Bronchial epithelial cell (primary cell): ENCODE results near the gene PKIB. TPM values are rescaled to one million over a fixed set of nuclear protein-coding genes. Genes with fewer than 3 reads are reported as not detected.

Source experiments
- DNase-seq: peaks from one replicate; pipeline ENCODE4 v3.0.0-alpha.2; 2010; ENCODE audit warnings: low read depth
- FAIRE-seq: peaks from 2 replicates; lab custom pipeline; 2011; peaks lifted over from hg19 to GRCh38; lab: Jason Lieb, UNC
- H3K27me3 ChIP-seq: 2 replicates; pipeline ENCODE4 v1.5.1; 2011; ENCODE audit warnings: low read length; ENCODE audit not compliant: control insufficient read depth, insufficient read depth
- H3K36me3 ChIP-seq: 2 replicates; pipeline ENCODE4 v1.5.1; 2011; ENCODE audit warnings: low read length; ENCODE audit not compliant: control insufficient read depth, insufficient read depth
- H3K4me3 ChIP-seq: 2 replicates; pipeline ENCODE4 v1.5.1; 2011; ENCODE audit warnings: mild to moderate bottlenecking, low read depth, low read length, control low read depth
- CTCF ChIP-seq: IDR thresholded peaks from 2 replicates; pipeline ENCODE4 v1.5.1; 2011; ENCODE audit warnings: mild to moderate bottlenecking, moderate library complexity, low read length, control low read depth, inconsistent platforms; ENCODE audit not compliant: insufficient read depth, severe bottlenecking
- total RNA-seq: library from RNA; depleted of rRNA; stranded (reverse); fragments of >200 nt; gene quantifications from 2 replicates; pipeline ENCODE4 v1.2.1, GENCODE V29; 2014

Gene PKIB
- total RNA-seq, 1 donor from 2014 or later: 3.9 TPM

- TF ChIP-seq CTCF: no peak
- H3K27me3 ChIP-seq: no peaks in the 10 kb centered on the region
- H3K4me3 ChIP-seq: no peak overlapping the region
- no peaks in the 10 kb centered on the region for H3K36me3 ChIP-seq
- DNase-seq: peak; percentile 66
- FAIRE-seq: no peak
Observed at GRCh38 chr6:122649701-122650100, 39.5 kb downstream of the PKIB start.

DNA sequence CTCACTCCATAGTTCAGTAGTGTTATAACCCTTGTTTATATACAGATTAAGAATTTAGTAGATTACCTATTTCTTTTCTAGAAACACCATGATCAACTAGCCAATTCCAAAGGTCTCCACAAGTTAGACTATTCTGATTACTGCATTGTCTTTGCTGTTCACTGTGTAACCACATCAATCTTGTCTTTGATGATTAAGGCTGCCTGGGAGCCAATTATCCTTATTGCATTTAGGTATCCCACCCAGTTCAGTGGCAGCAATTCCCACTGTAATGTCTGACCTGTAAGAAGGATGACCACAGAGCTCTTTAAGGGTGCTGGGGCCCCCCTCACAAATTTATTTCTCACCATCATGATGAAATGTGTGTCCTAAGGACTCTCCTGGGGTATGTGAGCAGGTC lies 40.2 kb downstream of the PKIB start:
- H3K27me3 ChIP-seq: no peaks in the 10 kb centered on the region
- DNase-seq: no peak
- no peak for TF ChIP-seq CTCF
- H3K36me3 ChIP-seq: no peaks in the 10 kb centered on the region
- no peak overlapping the region for H3K4me3 ChIP-seq
- no peak for FAIRE-seq

GRCh38 chr6:122651031-122651430 lies 40.8 kb downstream of the PKIB start:
- no peaks in the 10 kb centered on the region for H3K36me3 ChIP-seq
- no peak for TF ChIP-seq CTCF
- no peak overlapping the region for H3K4me3 ChIP-seq
- no peaks in the 10 kb centered on the region for H3K27me3 ChIP-seq
- FAIRE-seq (no peak), DNase-seq (no peak)

DNA sequence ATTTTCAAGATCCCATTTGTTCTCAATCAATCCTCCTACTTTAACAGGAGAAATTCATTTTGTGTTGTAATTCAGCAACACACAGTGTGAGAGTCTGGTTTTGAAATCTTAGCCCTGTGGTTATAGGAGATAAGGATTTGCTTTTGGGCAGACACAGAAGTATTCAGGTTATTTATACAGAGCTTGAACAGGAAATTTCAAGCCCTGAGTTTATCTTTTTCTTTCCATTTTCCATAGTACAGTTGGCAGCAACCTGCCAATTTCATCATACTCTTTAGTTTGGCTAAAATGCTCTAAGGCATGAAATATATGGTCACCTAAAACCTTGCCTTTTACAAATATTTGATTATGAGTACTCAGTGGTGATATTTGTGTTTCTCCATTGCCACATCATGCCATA lies 41.4 kb downstream of the PKIB start:
- FAIRE-seq: no peak
- H3K36me3 ChIP-seq: no peaks in the 10 kb centered on the region
- no peak overlapping the region for H3K4me3 ChIP-seq
- TF ChIP-seq CTCF: no peak
- H3K27me3 ChIP-seq: no peaks in the 10 kb centered on the region
- no peak for DNase-seq

GRCh38 chr6:122652431-122652830 lies 42.2 kb downstream of the PKIB start:
- DNase-seq (peak; percentile 69), FAIRE-seq (no peak)
- Histone ChIP-seq H3K36me3 (no peaks in the 10 kb centered on the region), H3K4me3 (no peak overlapping the region), H3K27me3 (no peaks in the 10 kb centered on the region)
- TF ChIP-seq CTCF: no peak

GRCh38 chr6:122653094-122653493 lies 42.9 kb downstream of the PKIB start:
- DNase-seq: peak; percentile 91
- TF ChIP-seq CTCF: no peak
- Histone ChIP-seq H3K36me3 (no peaks in the 10 kb centered on the region), H3K4me3 (no peak overlapping the region), H3K27me3 (no peaks in the 10 kb centered on the region)
- no peak for FAIRE-seq
